ENCODE measurements around the gene NCK2. TPM values are rescaled to one million over a fixed set of nuclear protein-coding genes. Genes with fewer than 3 reads are reported as not detected.

NCK2 gene
- polyA plus RNA-seq, 12 donors: 62.4 to 93.8 (median 72.3) TPM; not detected in 1

DNA sequence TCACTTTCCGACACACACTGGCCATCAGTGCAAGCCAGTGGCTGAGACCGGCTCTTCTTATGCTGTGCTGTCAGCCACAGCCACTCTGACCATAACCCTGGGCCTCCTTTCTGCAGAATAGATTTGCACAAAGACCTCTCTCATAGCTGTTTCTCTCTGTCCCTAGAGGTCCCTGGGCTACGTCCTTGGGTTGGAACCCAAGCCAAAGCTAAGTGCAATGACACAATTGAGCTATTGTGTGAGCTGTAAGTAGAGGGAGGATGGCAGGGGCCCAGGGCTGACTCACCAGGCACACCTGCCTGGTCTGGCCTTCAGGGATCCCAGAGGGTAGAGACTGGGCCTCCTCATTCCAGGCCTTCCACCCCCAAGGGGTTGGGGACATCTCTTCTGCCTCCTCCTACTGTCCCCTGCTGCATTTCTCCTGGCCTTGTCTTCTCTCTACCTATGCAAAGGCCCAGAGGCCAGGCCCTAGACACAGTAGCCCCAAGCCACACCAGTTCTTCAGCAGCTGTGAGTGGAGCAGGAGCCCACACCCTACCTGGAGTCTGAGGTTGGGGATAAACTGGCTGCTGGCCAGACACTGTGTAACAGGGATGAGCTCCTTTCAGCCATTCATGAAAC lies 174.6 kb downstream of the NCK2 start:
- DNase-seq: no peak

DNA sequence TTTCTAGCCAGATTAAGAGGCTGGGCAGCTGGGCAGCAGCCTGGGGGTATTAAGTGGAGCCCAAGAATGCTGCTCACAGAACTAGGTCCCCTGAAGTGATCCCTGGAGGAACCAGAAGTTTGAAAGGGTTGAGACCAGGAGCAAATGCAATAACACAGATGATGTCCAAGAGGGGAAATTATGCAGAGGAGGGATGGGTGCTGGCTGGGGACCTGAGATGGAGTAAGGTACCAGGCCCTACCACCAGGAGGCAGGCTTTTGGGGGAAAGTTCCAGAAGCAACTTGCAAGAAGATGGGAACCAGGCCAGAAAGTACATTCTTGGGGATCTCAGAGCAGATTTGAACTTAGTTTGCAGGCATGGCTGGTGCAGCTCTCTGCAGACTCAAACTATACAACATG lies 175.1 kb downstream of the NCK2 start:
- no peak for DNase-seq

DNA sequence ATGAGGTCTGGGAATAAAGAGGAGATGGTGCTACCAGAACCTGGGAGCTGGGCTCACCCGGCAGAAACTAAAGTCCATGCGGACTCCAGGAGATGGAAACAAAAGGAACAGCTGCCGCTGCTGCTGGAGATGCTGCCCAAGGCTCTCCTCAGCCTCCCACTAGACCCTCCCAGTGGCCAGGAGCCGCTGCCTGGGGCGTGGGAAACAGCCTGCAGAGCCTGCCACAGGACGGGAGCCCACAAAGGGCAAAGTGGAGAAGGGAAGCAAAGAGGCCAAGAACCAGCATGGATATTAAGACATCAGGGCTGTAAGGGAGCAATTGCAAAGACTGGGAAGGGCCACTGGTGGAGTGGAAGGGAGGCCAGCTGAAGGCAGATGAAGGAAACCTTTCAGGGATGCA lies 179.6 kb downstream of the NCK2 start:
- no peak for DNase-seq

DNA sequence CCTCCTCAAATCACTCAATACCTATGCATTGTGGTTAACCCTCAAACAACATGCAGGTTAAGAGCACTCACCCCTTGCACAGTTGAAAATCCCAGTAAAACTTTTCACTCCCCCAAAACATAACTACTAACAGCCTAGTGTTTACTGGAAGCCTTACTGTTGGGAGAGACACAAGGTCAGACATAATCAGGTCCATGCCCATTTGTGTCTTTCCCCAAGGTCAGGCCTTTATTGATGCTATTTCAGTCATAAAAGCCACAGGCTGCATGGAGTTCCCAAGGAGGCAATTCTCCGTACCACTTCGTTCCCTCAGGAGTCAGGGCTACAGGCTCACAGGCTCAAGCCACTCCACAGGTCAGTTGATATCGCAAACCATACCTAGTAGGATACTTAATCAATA lies 180.2 kb downstream of the NCK2 start:
- no peak for DNase-seq

DNA sequence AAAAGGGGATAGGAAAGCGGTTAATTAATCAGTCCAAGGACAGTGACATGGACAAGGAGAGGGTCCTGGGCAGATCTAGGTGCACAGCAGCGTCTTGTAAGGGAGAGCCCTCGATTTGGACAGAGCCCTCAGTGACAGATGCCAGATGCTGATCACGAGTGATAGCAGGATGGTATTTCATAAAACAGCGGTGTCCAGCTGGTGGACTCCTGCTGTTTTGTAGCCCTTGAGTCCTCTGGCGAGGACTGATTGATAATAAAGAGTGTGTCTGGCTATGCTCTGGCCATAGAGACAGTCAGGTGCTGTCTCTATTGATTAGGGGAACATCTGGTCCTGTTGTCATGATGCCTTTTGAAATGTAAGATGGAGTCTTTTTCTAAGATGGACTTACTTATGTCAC lies 180.7 kb downstream of the NCK2 start:
- no peak for DNase-seq

DNA sequence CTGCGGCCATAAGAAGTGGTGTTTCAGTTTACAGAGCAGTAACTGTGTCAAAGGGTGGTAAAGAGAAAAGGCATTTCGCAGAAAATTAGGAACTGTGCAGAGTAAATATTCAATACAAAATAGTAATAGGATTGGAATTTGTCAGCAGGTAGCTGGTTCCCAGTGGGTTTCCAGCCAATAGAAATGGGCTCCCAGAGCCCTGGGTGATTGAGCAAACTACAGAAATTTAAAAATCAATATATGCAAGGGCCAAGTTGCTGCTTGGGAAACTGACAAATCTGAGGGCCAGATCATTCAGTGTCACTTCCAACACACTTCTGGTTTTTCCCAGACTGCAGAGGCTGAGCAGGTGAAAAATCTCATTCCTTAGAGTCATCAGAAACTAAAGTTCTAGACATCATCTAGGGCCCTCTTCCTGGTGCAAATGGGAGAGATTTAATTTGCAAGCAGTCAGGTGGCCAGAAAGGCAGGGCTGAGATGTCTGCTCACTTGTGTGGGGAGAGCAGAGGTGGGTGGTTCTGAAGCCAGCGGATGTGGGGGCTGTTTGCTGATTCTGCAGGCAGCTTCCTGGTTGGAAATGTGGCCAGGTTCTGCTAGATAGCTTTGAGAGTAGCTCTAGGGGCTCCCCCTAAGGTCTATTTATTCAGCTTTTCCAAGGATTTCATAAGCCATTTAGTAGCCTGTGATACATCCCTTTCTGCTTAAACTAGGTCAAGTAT lies 182.4 kb downstream of the NCK2 start:
- no peak for DNase-seq

DNA sequence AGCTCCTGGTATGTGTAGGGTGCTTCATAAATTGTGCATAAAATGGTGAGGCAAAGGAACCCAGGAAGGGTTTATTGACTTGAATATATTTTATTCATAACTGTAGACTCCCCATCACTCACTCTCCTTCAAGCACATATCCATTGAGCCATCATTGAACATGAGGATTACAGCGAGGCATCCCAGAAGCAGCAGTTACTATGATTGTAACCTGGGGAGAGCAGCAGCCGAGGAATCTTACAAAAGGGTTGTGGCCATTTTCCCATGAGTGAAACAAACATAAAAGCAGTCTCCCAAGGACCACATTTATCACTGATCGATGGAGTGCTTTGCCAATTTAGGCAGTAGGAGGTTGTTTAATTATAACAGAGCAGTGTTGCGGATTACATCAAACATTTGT lies 183.4 kb downstream of the NCK2 start:
- no peak for DNase-seq

DNA sequence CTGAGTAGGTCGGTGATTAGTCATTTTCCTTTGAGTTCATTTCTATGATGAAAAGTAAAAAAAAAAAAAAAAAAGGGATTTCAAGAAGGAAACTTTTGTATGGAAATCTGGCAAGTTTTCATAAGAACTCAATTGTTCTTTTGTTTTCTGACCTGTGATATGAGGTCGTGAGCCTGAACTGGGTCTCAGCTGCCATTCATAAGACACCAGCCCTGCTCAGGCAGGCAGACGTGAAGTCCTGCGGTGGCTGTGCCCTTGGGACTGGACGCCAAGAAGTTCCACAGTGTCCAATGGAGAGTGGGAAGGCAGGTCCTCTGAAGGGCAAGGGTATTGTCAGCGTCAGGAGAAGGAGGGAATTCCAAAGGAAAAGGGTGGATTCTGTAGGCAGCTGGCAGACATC lies 183.9 kb downstream of the NCK2 start:
- no peak for DNase-seq

DNA sequence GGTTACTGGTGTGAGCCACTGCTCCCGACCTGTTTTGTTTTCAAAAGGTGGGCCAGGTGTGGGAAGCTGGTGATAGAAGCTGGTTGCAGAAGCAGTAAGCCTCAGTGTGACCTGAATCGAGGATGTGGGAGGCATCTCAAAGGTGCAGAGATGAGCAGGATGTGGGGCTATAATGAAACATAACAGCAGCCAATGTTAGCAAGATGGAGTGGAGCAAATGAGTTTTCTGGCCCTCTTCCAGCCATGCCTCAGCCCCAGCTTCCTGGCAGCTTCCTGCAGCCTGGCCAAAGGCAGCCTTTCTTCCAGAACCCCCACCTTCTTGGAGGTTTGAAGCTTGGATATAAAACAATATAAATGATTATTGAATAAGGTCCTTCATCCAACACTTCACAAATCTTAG lies 184.8 kb downstream of the NCK2 start:
- DNase-seq: no peak

DNA sequence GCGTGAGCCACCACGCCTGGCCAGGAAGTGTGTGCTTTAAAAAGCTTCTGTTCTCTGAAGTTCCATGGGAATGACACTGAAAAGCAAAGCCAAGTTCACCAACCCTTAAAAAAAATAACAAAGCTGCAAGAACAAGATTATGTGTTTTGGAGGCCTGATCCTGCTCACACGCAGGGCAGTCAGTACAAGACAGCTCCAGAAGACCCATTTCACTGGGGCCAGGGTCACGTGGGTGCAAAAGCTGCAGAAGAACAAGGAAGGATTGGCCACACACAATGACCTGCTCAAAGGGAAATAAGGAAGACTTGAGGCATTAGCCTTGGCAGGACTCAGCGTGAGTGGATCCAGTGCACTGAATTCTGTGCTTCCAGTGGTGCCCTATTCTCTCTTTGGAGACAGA lies 187.9 kb downstream of the NCK2 start:
- DNase-seq: no peak

DNA sequence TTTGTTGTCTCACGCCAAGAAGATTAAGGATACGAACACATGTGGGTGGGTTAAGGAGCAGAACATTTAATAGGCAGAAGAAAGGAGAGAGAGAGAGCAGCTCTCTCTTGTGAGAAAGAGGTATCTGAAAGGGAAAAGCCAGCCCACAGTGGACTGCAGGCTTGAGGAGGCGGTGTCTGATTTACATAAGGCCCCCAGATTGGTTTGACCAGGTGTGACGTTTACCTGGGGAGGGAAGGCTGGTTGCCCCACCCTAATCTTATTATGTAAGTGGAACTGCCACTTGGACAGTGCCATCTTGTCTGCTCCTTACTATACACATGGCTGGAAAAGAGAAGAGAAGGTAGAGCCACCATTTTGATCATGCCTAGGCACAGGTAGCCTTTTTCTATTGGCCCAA lies 189.2 kb downstream of the NCK2 start:
- DNase-seq: no peak

DNA sequence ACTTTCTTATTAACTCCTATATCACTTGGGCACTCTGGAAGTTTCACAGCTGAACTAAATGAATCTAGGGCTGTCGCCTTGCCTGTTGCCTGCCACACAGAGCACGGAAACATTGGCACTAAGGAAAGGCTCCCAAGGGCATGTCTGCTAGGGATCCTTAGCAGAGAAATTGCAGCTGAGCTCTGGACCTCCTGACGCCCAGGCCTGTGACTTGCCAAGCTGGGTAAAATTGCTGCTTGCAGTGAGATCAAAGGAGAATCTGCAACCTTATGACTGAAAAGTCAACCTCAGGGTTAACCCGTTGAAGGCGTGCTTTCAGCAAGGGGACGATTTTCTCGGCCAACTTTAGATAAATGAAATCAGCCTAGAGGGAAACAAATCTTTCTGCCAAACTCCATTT lies 189.8 kb downstream of the NCK2 start:
- DNase-seq: no peak

DNA sequence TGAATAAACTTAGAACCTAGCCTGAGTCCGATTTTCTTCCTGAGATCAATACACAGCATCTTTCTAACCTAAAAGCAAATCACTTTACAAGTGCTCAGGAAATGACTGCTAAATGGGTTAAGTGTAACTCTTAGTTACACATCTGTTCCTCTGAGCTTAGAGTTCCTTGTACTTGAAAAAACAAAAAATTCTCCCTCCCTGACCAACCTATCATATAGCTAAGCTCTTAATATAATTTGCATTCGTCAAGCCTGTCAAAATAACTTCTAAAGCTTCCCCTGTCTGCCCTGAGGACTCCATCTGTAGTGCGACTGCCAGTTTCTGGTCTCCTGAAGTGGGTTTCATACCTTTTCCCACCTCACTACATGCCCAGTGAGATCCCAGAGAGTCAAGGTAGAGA lies 190.4 kb downstream of the NCK2 start:
- no peak for DNase-seq

DNA sequence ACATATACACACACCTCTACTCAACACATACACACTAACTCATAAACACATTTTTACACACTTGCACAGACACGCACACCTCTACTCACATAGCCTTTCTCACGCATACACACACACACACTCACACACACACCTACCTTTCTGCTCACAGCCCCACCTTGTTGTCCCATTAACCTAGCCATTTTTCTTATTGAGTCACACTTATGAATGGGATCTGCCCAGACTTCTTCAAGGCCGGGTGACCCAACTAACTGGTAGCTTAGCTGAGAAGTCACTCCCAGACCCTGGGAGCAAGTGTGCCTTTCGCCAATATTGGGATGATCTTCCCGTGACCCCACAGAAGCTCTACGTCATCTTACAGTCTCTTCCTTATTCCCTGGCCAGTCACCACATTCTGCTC lies 192.2 kb downstream of the NCK2 start:
- no peak for DNase-seq

DNA sequence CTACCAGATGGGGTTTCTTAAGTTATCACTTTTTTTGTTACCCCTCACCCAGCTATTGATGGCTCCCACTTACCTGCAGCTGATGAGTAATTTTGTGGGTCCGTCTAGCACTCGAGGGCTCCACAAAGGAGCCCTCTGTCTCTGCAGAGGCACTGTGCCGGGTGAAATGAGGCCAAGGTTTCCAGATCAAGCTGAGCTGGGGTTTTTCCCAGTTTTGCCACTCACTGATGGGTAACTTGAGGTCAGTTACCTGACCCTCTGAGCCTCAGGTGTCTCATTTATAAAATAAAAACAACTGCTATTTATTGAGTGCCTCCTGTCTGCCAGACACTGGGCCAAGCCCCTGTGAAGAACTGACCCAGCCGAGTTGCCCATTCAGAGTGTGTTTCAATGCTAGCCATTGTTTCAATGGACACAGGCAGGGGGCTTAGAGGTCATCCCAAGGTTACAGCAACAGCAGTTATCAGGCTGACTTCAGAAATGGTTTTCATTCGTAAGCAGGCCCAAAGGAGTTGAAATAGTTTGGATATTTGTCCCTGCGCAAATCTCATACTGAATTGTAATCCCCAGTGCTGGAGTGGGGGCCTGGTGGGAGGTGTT lies 192.9 kb downstream of the NCK2 start:
- DNase-seq: no peak

Measured in muscle of arm (tissue), 12 donors.